Suprapubic skin (tissue), 3 donors: ENCODE measurements around the gene AGTRAP.

ENCODE experiments used
- CTCF ChIP-seq, 2 donors: fragments of 200-600 bp in 1 of 2; fragments of 450-650 bp in 1 of 2; sonication (generic) in 1 of 2; IDR thresholded peaks; one replicate each; pipeline ENCODE4 v1.5.1; 2016 to 2019; ENCODE audit warnings: antibody characterized with exemption in 2 of 2, mild to moderate bottlenecking in 1 of 2, moderate library complexity in 1 of 2
- POLR2AphosphoS5 ChIP-seq, 3 donors: sonication (generic); formaldehyde crosslinking; IDR thresholded peaks; one replicate each; pipeline ENCODE4 v1.6.1; 2017; ENCODE audit warnings: antibody characterized with exemption in 3 of 3

DNA sequence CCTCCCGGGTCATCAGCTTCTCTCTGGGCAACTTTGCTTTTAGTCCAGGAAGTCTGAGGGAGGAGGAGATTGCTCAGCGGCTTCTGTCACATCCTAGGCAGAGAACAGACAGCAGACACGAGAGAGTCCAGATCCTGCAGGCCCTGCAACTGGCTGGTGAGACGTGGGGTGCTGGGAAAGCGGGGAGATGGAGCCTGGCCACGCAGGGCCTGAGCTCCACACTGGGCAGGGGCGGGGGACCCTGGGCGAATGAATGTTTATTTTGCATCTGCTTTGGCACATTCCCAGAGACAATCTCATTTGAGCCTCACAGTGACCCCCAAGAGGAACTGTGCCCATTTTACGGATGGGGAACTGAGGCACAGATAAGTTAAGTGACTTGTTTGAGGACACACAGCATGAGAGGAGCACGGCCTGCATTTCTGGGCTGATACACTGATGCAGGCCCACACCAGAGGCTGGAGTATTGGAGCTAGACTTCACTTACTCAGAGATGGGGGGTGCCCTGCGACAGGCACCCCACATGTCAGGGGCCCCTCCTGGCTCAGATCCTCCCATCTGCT is 35.6 kb downstream of the AGTRAP start:
- no peak for TF ChIP-seq CTCF (IDR thresholded peaks at IDR 0.05)
- TF ChIP-seq POLR2AphosphoS5 (IDR thresholded peaks at IDR 0.05): no peak
